NCI-H526 (cell line): ENCODE data around the gene MAML2.

Source experiments
- DNase-seq, 2 experiments: peaks; one replicate each; lab custom pipeline; 2025; lab: John Stamatoyannopoulos, UW

Gene MAML2

GRCh38 chr11:96008161-96008720 is 334.8 kb downstream of the MAML2 start:
- no peak for DNase-seq

GRCh38 chr11:96006037-96006436 is 337.0 kb downstream of the MAML2 start:
- DNase-seq = no peak

GRCh38 chr11:96004862-96005261 is 338.1 kb downstream of the MAML2 start:
- no peak for DNase-seq

DNA sequence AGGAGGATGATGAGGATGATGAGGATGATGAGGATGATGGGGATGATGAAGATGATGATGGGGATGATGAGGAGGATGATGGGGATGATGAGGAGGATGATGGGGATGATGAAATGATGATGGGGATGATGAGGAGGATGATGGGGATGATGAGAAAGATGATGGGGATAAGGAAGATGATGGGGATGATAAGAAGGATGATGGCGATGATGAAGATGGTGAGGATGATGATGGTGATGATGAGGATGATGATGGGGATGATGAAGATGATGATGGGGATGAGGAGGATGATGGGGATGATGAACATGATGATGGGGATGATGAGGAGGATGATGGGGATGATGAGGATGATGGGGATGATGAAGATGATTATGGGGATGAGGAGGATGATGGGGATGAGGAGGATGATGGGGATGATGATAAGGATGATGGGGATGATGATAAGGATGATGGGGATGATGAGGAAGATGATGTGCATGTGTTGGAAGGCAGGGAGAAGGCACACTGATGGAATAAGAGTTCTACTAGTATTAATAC is 340.2 kb downstream of the MAML2 start:
- no peak for DNase-seq

DNA sequence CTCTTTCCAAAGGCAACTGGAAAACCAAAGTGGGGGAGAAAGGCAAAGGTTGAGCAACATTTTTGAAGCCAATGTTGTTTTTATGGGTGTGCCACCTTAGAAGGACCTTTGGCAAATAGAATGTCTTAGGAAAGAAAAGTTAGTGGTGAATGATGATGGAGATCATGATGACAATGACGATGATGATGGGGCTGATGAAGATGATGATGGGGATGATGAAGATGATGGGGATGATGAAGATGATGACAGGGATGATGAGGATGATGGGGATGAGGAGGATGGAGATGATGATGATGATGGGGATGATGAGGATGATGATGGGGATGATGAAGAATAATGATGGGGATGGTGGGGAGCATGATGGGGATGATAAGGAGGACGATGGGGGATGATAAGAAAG is 340.7 kb downstream of the MAML2 start:
- DNase-seq = no peak

DNA sequence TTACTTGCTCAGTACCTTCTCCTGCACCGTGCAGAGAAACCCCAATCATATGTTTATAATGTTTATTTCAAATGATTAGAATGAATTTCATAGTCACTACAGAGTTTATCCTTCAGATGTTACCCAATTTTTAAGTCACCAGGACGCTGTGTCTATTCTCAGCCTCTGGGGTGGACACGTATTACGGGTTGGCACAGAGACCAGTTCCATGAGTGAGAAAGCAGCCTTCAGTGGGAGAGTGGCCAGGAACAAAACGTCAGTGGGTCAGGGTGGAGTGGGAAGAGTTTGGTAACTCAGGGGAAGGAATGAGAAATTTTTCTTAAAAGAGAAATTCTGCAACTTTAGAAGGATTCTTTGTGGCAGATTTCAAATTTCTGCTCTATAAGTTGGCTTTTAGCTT is 342.0 kb downstream of the MAML2 start:
- no peak for DNase-seq

DNA sequence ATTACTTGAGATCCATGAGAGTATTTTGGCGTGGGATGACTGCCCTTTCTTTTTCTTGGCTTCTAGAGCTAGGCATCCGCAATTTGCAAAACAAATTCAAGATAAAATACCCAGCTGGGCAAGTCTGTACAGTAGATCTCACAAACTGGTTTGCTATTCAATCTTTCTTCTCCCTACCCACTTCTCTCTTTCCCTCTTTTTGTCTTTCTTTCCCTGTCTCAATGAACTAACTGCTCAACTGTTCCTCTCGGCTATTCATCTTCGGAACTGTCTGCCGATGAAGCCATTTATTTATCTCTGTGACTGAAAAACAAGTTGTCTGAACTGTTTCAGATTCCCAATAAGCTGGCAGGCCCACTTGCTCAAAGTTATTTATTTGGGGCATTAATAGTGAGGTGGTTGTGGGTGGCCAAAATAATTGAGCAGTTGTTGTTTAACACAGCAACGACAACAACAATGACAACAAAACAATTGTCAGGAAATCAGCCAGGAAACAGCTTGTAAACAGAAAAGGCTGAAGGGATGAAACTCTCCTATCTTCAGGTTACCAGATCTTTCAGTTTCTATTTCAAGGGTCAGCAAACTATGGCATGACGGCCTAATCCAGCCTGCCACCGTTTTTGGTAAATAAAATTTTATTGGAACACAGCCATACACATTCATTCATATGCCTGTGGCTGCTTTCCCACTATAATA is 343.1 kb downstream of the MAML2 start:
- peak; percentile 87 to 93 for DNase-seq

GRCh38 chr11:95996621-95997235 is 346.3 kb downstream of the MAML2 start:
- no peak for DNase-seq

DNA sequence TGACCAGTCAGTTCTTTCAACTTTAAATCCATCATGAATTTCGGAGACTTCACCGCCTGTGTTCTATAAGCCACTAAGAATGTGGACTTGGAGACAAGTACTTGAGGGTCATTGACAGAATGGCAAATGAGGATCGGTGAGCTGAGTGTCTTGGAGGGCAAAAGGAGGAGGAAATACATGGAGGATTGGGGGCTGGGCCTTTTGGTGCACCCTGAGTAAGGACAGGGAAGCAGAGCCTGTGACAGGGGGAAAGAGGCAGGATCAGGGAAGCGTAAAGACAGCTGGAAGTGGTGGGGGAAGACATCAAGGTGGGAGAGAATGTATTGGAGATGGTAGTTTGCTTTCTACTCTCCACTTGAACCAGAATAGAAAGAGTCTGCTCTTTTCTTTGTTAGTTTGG is 348.7 kb downstream of the MAML2 start:
- no peak for DNase-seq

DNA sequence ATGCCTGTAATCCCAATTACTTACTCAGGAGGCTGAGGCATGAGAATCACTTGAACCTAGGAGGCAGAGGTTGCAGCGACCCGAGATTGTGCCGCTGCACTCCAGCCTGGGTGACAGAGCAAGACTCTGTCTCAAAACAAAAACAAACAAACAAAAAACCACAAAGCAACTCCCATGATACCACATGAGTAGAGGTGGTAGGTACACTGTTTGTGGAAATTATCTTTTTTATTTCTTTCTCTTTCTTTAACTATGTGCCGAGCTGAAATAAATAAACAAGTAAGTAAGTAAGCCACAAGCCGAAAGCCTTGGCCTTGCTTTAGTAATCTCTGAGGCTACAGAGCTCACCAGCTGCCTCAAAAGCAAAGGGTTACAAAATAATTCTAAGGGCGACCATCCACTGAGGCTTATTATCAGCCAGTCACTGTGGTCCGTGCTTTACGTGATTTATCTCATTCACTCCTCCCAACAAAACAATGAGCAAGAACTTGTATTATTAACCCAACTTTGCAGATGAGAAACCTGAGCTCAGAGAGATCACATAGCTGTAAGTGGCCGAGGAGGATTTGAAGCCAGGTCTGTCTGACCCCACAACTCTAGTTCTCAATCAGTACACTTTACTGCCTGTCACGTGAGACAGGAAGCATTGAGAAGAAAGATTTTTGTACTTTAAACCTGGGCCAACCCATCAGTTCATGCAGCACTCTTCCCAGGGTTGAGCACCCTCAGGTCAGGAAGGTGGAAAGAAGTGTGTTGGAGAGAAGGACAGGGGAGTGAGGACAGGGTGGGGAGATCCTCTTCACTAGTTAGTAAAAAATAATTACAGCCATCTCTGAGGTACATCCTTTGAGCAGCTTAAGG is 349.3 kb downstream of the MAML2 start:
- DNase-seq = no peak

DNA sequence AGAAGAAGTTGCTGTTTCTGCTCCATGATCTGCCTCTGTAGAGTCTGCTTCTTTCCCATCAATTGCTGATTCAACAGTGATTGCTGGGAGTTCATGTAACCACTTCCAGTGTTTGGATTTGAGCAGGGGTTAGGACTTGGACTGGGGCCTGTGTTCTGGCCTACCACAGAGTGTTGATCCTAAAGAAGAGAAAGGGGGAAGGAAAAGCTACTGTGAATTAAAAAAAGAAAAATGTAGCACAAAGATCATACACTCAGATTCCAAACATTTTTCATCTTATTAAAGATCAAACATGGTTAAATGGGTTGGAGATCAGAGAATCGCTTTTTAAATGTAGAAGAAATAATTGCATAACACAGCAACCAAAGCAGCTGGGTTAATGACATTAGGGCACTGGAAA is 351.4 kb downstream of the MAML2 start:
- DNase-seq = no peak

DNA sequence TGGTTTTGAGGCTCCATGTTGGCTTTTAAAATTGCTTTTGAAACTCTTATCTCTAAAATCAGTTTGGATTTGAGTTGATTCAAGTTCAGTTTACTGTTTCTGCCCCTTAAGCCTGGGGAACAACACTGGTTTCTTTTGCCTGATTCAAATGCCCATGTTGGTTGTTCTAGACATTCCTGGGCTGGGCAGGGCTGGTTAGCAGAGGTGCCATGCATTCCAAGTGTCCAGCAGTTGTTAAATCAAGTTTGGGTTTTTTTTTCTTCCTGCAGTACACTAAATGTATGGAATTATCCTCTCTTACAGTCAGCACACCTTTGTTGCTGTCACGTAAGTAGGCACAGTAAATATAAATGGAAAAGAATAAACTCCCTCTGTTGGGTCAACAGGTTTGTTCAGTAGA is 351.9 kb downstream of the MAML2 start:
- no peak for DNase-seq

DNA sequence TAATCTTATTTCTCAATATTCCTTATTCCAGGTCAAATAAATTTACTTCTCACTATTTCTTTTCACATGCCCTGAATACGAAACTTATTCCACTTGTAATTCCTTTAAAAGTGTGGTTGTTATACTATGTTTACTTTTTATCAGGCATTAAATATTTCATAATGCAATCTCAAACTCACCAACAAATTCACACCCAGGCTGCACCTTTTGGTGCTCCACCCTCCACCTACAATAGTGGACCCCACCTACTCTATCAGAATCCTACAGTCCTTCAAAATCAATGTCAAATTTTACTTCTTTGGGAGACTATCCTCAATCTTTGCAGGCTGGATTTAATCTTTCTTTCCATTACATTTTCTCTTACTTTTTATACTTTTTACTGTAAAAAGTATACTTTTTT is 353.2 kb downstream of the MAML2 start:
- DNase-seq = no peak

- DNase-seq = no peak
These were observed 353.9 kb downstream of the MAML2 start for GRCh38 chr11:95989076-95989605.

DNA sequence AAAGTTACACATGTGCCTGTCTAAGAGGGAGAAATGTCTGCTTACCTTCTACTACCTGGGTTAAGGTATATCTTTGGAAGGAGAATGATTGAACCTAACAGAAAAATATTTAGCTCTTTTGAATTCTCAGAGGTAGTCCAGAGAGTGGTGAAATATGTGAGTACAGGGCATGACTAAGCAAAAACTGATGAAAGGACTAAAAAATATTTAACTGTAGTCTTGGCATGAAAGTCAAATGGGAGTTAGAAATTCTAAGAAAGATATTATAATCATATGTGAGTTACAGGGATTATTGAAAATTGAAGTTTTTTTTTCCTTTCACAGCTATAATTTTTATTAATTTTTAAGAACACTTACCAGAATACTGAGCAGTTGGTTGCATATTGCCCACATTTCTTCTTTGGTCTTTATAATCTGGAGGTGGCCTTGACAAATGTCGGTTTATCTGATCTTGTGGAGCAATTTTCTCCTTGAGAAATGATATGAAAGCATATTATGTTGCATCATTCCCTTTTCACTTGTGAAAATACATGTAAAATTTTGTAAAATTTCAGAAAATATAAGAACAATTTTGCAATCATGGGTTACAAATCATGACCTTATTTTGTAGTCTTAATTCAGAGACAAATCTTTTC is 357.7 kb downstream of the MAML2 start:
- no peak for DNase-seq

- peak; percentile 76 to 79 for DNase-seq
These were observed 358.9 kb downstream of the MAML2 start for GRCh38 chr11:95984072-95984471.

- DNase-seq = peak; percentile 23 to 58
These were observed 365.3 kb downstream of the MAML2 start for GRCh38 chr11:95977534-95978174.

- DNase-seq = no peak
These were observed 366.4 kb downstream of the MAML2 start for GRCh38 chr11:95976550-95976949.

- no peak for DNase-seq
These were observed 367.7 kb downstream of the MAML2 start for GRCh38 chr11:95975343-95975742.

DNA sequence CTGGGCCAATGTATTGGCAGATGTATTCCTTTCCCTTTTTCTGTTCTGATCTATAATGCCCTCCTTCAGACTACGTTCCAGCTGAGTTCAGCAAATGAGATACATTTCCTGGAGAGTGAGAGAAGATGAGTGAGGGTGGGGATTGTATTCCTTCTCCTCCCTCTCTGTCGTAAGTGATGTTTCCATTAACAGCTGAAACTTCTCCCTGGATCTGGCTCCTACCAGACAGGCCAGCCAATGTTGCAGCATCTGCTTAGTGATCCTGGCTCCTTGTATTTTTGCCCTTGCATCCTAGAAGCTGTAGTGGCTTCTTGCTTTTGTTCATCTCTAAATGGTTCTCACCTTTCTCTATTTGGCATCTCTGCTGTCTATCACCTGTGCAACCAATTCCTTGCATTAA is 370.9 kb downstream of the MAML2 start:
- DNase-seq = no peak

DNA sequence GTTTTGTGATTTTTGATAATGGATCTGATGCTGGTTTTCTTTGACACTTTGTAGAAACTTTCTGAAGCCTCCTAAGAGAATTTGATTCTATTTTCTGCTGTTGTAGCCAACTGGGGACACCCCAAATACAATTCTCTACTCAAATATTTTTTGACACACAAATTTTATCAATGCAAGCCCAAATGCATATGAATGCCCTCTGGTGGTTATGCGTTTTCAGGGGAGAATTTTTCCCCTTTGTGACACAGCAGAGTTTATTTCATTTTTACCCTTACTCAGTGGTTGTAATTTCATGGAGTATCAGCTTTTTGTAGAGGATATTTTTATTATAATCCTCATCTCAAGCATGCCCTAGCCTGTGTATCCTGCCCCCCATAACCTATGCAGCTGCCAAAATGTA is 374.4 kb downstream of the MAML2 start:
- no peak for DNase-seq
